ENCODE results near the gene HOXC6.

Gene HOXC6

DNA sequence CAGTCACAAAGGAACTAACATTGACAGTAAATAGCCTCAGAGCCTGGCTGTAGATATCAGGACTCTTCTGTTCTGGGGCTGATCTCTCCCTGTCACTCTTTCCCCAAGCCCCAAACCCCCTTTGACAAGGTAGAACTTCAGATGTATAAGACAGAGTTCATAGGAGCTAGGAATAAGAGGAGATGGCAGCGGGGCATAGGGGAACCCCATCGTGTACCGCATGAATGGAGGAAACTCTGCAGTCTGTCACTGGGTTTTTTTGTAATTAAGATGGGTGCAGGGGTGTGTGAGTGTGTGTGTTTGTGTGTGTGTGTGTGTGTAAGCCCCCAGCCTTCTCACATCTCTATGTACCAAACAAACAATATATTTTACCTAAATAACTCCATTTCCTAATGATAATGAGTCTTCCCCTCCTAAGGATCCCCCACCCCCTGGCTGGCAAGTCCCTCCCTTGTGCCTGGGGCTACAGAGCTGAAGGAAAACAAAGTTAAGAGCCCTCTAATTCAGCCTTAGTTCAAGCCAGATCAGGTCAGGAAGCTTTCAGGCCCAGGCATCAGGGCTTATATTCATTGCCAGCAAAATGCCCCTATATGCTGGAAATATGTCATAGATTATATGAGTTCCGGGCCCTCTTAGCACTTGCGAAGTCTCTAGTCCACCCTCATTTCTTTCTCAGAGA lies 16.3 kb downstream of the HOXC6 start:
- no peak for DNase-seq

DNA sequence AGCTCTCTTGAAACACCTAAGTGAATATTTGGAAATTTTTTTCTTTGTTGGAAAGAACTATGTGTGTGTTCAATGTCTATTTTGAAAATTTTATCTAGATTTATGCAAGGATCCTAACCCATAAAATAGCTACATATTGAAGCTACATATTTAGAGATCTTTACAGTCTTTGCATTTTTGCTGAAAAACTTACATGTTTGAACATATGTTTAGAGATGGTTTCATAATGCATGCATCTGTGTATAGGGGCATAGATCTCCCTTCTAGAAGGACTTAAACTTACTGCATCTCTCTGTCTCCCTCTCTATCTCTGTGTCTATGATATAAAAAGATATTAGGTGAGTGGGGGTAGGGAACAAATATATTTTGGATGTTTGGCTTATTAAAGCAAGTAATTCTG lies 17.2 kb downstream of the HOXC6 start:
- no peak for DNase-seq

DNA sequence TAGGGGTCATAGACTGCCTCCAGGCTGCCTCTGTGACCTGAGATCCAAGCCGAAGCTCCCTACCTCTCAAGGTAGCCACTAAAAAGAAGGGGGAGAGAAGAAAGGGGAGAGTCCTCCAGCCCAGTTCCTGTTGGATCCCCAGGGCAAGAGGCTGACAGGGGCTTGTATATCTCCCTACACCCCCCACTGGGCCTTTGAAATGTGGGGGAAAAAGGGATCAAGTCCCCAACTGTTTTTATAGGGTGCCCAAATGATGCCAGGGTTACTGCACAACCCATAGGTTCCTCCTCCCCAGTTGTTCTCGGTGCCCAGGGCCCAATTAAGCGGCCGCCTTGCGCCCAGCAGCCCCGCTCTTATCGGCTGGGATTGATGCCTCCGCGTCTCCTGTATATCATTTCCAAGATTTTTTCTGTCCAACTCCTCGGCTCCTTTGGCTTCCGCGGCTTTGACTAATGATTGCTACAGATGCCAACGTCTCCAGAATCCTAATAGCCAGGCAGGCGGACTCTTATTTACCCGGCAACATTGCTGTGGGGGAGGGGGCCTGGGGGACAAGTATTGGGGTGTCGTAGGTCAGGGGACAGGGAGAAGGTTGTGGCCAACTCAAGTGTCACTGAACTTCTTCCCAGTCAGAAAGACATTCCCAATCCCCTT lies 17.8 kb downstream of the HOXC6 start:
- DNase-seq = no peak

DNA sequence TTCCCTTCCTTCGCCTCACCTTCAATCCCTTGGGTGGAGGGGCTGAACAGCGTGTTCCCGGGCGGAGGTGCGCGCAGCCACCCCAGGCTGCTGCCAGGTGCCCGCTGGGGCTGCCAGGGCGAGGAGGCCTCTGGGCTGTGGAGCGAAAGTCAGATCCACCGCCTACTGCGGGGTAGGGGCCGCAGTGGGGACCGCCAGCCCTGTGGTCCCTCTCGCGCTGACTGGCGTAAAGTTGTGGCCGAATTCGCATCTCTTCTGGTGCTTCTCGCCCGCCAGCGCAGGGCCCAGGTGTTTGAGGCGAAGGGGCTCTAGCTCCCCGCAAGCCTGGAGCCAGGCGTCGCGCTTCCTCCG lies 18.5 kb downstream of the HOXC6 start:
- DNase-seq = no peak

DNA sequence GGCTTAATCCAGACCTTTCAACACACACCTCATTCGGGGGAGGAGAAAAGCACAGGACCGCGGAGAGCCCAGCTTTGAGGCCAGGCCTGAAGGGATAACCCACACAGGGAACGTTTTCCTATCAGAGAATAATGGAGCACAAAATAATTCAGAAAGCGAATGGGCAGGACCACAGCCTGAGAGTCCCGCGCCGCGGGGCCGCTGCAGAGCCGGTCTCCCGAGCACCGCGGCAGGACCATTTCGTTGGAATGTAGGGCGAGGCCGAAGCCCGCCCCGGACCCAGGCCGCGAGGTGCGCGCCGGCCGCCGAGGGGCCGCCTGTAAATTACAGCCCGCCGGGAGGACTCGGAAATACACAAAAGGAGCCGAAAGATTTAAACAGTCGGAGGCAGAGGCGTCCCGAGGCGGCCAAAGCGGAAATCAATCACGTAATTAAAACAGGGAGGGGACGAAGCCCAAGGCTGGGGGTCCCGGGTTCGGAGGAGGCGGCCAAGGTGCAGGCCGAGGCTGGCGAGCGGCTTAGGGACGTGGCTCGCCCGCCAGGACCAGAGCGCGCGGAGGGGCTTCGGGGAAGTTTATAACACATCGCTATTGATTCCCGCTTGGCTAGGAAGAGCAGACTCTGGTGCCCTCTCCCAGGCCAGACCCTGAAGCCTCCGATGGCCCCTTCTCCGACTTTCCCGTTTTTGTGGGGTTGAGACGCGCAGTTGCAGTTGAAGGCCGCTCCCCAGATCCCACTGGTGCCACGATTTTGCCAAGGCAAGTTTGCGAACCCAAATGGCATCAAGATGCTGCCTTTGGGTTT lies 19.1 kb downstream of the HOXC6 start:
- DNase-seq = no peak

DNA sequence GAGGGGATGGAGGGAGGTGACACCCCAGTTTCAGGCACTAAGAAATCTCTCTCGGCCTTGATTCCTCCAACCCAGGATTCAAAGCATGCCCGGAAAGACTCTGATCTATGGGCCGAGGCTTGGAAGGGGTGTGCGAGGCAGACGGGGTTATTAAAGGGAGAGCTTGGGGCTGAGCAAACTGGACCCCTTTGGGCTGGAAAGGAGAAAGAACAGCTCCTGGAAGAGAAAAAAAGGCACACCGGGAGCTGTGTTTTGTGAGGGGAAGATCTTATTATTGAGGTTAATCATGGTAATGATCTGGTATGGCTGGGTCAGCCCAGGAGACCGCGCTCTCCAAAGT lies 19.7 kb downstream of the HOXC6 start:
- no peak for DNase-seq

DNA sequence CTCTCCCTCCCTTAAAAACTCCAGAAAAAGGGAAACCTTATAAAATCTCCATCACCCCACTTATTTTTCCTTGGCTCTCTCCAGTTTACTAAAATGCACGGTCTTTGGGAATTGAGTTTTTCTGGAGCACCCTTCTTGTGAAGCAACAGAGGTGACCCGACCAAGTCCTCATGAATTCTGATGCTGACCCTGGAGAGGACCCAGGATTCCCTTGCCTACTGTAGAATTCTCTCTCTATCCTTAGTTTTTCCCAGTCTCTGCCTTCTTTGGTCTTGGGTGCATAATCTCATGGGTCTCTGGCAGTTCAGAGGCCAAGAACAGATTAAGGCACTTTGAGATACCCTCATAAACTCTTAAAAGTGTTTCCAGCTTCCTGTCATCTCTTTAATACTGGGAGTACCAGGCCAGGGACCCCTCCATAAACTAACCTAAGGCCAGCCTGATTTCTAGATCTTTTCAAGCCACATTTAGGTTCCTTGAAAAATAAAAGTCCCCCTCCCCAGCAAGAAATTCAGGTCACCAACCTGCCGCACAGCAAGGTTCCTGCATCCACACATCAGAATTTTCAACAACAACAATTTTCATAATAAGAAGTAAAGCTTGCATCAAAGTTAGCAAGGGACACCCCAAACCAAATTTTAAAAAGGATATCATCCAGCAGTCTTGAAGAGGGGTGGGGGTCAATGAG lies 20.3 kb downstream of the HOXC6 start:
- no peak for DNase-seq

DNA sequence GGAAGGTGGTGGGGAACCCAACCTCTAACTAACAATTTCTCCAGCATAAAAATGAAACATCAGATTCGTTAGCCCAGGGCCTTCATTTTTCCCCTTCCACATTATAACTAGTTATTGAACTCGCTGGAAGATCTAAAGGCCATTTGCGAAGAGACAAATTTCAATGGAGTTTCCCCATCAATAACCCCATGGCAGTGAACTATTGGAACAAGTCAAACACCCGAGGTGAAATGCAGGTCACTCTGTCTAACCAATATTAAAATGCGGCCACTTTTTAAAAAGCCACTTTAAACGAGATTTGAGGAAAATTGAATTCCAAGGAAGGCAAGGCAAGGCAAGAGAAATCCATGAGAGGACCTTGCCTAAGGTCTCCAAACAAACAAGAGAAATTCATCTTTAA lies 20.9 kb downstream of the HOXC6 start:
- DNase-seq = no peak

DNA sequence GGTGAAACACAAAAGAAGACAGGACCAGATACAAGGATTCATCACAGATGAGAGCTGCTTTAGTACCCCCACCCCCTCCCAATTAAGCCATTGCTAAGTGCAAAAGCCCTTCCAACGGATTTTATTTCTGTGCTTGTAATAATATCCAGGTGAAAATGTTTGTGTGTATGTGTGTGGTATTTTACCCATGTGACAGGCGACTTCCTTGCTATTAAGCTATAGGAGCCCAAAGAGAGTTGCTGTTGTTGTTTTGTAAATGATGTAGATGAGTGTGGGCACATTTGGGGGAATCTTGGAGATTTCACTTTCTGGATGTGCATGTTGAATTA lies 22.2 kb downstream of the HOXC6 start:
- DNase-seq = no peak

DNA sequence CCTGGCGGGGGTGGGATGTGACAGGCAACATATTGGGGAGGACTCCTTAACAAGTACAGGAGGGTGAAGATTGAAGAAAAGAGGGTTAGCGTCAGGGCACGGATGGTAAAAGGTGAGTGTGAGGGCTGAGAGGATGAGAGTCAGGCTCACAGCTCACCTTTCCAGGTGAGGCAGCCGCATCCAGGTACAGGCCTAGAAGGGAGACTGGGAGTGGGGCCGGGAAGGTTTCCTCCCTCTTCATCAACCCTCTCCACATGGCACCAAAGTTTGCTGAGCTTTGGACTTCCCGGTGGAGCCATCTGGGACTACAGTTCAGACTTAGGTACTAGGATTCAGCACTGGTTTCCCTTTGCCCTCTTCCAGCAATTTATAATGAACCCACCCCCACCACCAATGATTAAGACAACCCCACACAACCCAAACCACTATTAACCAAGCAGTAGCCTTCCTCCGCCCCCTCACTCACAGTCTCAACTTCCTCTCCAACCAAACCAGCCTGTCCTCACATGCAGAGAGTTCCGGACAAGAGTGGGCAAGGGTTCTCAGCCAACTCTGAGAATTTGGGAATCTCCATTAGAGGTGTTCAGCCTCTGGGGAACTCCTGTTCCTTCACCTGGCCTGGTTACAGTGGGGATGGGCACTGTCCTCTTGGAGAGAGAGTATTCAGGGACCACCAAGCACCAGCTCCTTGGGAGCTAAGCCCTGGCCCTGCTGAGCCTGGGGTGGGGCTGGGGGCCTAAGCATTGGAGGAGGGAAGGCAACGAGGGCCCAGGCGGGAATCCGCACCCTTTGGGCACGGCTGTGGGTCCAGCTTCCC lies 23.0 kb downstream of the HOXC6 start:
- no peak for DNase-seq

DNA sequence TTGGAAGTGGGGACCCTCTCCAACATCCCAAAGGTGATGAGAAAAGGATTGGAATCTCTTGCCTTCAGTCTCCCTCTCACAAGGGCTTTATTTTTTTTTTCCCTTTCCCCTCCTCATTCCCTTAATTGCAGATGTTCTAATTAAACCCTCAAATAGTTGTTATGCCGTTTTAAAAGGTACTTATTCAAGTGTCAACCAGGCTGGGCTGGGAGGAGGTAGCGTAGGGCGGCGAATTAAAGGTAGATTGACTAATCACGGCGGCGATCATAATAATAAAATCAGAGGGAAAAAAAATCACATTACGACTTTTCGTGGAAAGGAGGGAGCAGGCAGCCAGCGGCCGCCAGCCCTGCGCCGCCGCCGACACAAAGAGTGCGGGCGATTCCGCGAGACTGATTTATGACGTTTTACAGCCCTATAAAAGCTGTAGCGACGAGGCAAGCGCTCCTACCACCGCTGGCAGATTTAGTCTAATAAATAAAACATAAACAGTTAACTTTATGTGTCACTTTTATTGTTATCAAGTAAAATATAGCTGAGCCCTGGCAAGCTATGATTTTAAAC lies 23.7 kb downstream of the HOXC6 start:
- DNase-seq = no peak

DNA sequence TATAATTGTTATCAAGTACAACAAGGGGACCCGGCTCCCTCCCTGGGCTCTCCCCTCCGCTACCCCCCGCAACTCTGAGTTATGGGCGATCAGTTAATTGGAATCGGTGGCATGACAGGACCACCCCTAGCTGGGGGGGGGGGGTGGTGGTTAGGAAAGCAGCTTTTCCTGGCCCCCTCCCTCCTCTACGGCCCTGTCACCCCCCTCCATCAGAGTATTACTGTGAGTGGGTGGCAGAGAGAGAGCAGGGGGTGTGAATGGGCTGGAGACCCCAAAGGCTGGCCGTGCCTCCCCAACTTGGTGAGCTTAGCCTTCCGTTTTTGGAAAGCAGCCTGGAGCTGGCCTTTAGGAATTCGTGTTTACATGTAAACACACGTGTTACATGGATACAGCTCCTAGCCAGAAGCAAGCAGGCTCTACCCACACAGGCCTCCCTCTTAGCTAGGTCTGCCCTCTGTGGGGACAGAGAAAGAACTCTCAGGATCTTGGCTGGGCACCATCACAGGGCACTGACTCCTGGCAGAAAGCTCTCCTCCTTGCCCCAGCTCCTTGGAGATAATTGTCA lies 24.3 kb downstream of the HOXC6 start:
- no peak for DNase-seq

DNA sequence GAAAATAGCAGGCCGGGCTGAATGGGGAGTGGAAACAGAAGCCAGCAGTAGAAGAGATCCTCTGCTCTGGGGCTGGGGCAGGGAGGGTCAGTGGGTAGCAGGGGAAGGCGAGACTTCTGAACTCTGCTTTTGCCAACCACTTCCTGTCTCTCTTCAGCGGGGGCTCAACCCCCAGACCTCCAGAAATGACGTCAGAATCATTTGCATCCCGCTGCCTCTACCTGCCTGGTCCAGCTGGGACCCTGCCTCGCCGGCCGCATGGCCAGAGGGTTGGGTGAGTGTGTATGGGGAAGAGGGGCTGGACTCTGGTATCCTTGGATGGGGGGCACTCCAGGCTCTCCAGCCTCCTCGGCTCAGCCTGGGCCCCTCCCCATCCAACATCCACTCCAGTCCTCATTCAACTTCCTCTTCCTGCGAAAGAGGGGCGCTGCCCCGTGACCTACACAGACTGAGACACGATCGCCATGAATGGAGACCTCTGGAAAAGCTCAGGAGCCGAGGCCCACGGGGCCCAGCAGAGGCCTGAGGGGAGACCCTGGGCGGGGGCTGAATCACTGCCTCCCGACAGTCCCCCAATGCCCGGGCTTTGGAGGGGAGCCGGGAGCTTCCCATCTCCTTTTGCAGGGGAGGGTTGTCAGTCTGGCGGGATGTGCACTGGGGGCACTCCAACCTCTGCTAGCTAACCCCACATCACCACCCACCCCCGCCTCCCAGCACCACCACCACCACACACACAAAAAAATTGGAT lies 24.9 kb downstream of the HOXC6 start:
- no peak for DNase-seq

DNA sequence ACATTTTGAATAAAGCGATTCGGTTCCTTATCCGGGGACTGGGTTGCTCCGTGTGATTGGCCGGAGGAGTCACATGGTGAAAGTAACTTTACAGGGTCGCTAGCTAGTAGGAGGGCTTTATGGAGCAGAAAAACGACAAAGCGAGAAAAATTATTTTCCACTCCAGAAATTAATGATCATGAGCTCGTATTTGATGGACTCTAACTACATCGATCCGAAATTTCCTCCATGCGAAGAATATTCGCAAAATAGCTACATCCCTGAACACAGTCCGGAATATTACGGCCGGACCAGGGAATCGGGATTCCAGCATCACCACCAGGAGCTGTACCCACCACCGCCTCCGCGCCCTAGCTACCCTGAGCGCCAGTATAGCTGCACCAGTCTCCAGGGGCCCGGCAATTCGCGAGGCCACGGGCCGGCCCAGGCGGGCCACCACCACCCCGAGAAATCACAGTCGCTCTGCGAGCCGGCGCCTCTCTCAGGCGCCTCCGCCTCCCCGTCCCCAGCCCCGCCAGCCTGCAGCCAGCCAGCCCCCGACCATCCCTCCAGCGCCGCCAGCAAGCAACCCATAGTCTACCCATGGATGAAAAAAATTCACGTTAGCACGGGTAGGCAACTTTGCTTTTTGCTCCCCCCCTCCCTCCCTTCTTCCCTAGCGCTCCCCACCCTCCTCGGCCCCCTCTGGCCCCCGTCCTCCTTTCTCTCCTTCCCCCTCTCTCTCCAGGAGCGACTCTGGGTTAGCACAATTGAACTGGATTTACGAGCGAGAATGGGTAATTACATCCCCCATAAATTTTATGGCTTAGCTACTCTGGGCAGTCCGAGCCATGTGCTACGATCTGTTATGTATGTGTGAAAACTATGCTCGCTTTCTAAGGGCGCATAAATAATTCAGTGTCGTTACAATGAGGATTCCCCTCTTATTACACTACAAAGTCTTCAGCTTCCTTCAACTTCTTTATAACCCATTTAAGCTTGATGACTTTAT lies 25.8 kb downstream of the HOXC6 start, which contains the start of gene HOXC4:
HOXC4 (plus strand) TSS at position 85 of the 991 bp plus-strand sequence; CDS start at position 173, 88 bp downstream.
- no peak for DNase-seq

DNA sequence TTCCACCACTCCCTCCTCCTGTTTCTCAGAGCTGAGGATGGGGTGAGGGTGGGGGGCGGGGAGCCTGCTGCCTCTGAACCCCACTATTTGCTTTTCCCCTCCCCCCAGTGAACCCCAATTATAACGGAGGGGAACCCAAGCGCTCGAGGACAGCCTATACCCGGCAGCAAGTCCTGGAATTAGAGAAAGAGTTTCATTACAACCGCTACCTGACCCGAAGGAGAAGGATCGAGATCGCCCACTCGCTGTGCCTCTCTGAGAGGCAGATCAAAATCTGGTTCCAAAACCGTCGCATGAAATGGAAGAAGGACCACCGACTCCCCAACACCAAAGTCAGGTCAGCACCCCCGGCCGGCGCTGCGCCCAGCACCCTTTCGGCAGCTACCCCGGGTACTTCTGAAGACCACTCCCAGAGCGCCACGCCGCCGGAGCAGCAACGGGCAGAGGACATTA lies 26.5 kb downstream of the HOXC6 start:
- DNase-seq = no peak

DNA sequence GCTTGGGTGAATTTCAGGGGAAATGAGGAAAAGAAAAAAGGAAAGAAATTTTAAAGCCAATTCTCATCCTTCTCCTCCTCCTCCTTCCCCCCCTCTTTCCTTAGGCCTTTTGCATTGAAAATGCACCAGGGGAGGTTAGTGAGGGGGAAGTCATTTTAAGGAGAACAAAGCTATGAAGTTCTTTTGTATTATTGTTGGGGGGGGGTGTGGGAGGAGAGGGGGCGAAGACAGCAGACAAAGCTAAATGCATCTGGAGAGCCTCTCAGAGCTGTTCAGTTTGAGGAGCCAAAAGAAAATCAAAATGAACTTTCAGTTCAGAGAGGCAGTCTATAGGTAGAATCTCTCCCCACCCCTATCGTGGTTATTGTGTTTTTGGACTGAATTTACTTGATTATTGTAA lies 27.3 kb downstream of the HOXC6 start:
- DNase-seq = no peak

DNA sequence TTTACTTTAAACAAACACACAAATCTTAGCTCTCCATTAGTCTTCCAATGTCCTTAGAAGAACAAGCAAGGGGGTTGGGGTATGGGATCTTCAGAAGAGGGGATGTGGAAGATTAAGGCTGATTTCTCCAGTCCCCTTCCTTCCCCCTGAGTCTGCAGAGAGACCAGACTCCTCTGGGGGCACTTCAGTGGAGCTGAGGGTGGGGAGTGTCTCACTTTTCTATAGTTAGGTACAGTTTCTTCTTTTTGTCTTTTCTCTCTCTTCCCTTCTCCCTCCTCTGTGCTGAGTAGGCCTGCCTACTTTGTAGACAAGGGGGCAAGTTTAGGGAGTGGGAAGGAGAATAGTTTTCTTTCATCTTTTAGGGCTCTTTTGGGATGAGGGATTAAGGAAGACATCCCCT lies 27.9 kb downstream of the HOXC6 start:
- DNase-seq = no peak

DNA sequence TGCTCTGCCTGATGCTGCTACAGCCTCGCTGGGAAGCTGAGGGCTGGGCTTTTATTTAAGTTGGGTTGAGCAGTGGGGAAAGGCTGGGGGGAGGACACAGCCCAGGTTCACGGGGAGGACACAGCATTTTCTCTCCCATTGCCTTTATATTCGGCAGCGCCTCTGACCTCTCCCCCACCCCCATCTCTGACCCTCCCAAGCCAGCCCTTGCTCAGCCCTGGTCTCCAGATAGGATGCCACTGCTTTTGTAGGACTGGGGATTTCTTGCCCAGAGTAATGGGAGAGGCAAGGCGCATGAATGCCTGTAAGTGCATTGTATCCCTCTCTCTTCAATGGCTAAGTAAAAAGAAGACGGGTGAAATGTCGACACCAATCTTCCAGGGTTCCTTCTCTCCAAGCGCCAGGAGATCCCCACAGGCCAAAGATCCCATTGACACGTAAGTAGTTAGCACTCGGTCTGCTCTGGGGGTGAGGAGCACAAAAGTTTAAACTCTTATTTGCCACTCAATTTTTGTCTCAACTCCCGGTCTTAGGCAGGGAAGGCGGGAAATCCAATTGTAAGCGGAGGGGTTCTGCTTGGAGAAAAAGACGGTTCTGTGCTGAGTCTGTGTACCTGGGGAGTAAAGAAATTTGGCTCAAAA lies 30.0 kb downstream of the HOXC6 start:
- DNase-seq = no peak

DNA sequence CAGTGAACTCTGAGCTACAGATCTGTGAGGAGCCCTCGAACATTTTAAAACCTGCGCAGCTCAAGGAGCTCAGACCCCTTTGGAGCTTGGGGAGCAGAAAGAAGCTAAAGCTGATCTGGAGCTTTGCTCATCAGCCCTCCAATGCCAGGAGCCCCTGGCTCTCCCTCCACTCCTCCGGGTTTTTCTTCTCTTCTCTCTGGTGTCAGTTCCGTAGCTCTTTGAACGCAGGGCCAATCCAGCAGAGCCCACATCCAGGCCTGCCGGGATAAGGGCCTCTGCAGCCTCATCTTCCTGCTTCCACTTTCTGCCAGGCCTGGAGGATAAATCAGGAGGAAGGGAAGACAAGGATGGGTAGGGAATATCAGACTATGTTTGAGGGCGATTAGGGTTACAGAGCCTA lies 31.4 kb downstream of the HOXC6 start:
- no peak for DNase-seq

Measured in activated CD4-positive, alpha-beta T cell treated with anti-CD3 and anti-CD28 coated beads, Interleukin-2, amount 50 U/mL, for 48 hours (primary cell).